GM23338 (cell line): ENCODE measurements around the gene NOP58. TPM values are rescaled to one million over a fixed set of nuclear protein-coding genes. Genes with fewer than 3 reads are reported as not detected.

Source experiments
- ATAC-seq: fragments of 200-7000 bp; cut with Tn5 transposase; 3 replicates; pipeline ENCODE4 v1.9.1; 2020
- DNase-seq: peaks from one replicate; pipeline ENCODE4 v3.0.0-alpha.2; 2015; ENCODE audit warnings: low spot score
- H2AFZ ChIP-seq: fragments of 200-600 bp; sonication (generic); 2 replicates; pipeline ENCODE4 v1.8.0; 2016; ENCODE audit warnings: antibody characterized with exemption, mild to moderate bottlenecking, moderate library complexity
- H3F3A ChIP-seq: fragments of 200-600 bp; sonication (generic); replicated peaks from 2 replicates; pipeline ENCODE4 v1.8.0; 2017; ENCODE audit warnings: antibody characterized with exemption, mixed run types, low read depth
- H3K27ac ChIP-seq: fragments of 200-600 bp; sonication (generic); 2 replicates; pipeline ENCODE4 v1.6.1; 2016; ENCODE audit warnings: low read depth
- H3K27me3 ChIP-seq: fragments of 200-600 bp; sonication (generic); 2 replicates; pipeline ENCODE4 v1.8.0; 2016; ENCODE audit warnings: mild to moderate bottlenecking, mixed run types, moderate library complexity; ENCODE audit not compliant: insufficient read depth
- H3K36me3 ChIP-seq: fragments of 200-600 bp; sonication (generic); 2 replicates; pipeline ENCODE4 v1.8.0; 2016; ENCODE audit warnings: mild to moderate bottlenecking; ENCODE audit not compliant: insufficient read depth
- H3K4me1 ChIP-seq: fragments of 200-600 bp; sonication (generic); 2 replicates; pipeline ENCODE4 v1.8.0; 2016; ENCODE audit warnings: mild to moderate bottlenecking, moderate library complexity; ENCODE audit not compliant: insufficient read depth
- H3K4me2 ChIP-seq: fragments of 200-600 bp; sonication (generic); 2 replicates; pipeline ENCODE4 v1.7.1; 2017; ENCODE audit warnings: mixed run types
- H3K4me3 ChIP-seq: fragments of 200-600 bp; sonication (generic); 2 replicates; pipeline ENCODE4 v1.6.1; 2016; ENCODE audit warnings: mixed run types
- H3K79me2 ChIP-seq: fragments of 200-600 bp; sonication (generic); replicated peaks from 2 replicates; pipeline ENCODE4 v1.8.0; 2017; ENCODE audit warnings: mild to moderate bottlenecking; ENCODE audit not compliant: insufficient read depth
- H3K9me2 ChIP-seq: fragments of 200-600 bp; sonication (generic); 2 replicates; pipeline ENCODE4 v1.8.0; 2017; ENCODE audit not compliant: insufficient read depth
- H4K20me1 ChIP-seq: fragments of 200-600 bp; sonication (generic); replicated peaks from 2 replicates; pipeline ENCODE4 v1.8.0; 2017; ENCODE audit warnings: mild to moderate bottlenecking; ENCODE audit not compliant: insufficient read depth
- H3K27ac Mint-ChIP-seq: 2 replicates; pipeline ENCODE4 v1.8.0; 2020; ENCODE audit warnings: inconsistent platforms, mild to moderate bottlenecking, moderate library complexity, mixed read lengths
- H3K27me3 Mint-ChIP-seq: 3 replicates; pipeline ENCODE4 v1.8.0; 2022; ENCODE audit warnings: low read depth, mild to moderate bottlenecking, moderate library complexity, mixed read lengths, inconsistent platforms; ENCODE audit not compliant: insufficient read depth, poor library complexity
- H3K36me3 Mint-ChIP-seq: 3 replicates; pipeline ENCODE4 v1.8.0; 2021; ENCODE audit warnings: low read depth, mild to moderate bottlenecking, inconsistent platforms, moderate library complexity, mixed read lengths
- H3K4me1 Mint-ChIP-seq: 3 replicates; pipeline ENCODE4 v1.8.0; 2020; ENCODE audit warnings: mild to moderate bottlenecking, inconsistent platforms, mixed read lengths
- H3K4me3 Mint-ChIP-seq: 3 replicates; pipeline ENCODE4 v1.8.0; 2021; ENCODE audit warnings: moderate library complexity, mild to moderate bottlenecking, inconsistent platforms, mixed read lengths
- H3K9me3 Mint-ChIP-seq: 3 replicates; pipeline ENCODE4 v1.8.0; 2020; ENCODE audit warnings: moderate library complexity, mild to moderate bottlenecking, inconsistent platforms, mixed read lengths
- CREB1 ChIP-seq: fragments of 250-450 bp; sonication (Bioruptor Pico); IDR thresholded peaks from 2 replicates; pipeline ENCODE4 v1.5.0; 2020; ENCODE audit warnings: low read depth, mild to moderate bottlenecking, moderate library complexity
- JUNB ChIP-seq: IDR thresholded peaks from one replicate; pipeline ENCODE4 v1.6.1; 2016; ENCODE audit warnings: antibody characterized with exemption; ENCODE audit not compliant: unreplicated experiment
- POLR2AphosphoS5 ChIP-seq: IDR thresholded peaks from 2 replicates; pipeline ENCODE4 v1.6.1; 2016; ENCODE audit warnings: antibody characterized with exemption, low read depth
- ZNF462 ChIP-seq: fragments of 250-450 bp; sonication (Bioruptor Pico); IDR thresholded peaks from 2 replicates; pipeline ENCODE4 v1.5.0; 2020; ENCODE audit warnings: mild to moderate bottlenecking, moderate library complexity
- polyA plus RNA-seq: library from polyadenylated mRNA; unstranded; fragments of >200 nt; fragmentation: Nextera tagmentation; extraction: Ambion mirVana; gene quantifications from 2 replicates; pipeline ENCODE4 v1.2.1, GENCODE V29; 2016
- total RNA-seq: library from RNA; depleted of rRNA; stranded (reverse); fragments of >200 nt; shearing (Covaris generic); gene quantifications from 2 replicates; pipeline ENCODE4 v1.2.3, GENCODE V29; 2014

Gene NOP58
- total and polyA plus RNA-seq, 2 experiments from 2014 or later = 174 to 236 TPM

DNA sequence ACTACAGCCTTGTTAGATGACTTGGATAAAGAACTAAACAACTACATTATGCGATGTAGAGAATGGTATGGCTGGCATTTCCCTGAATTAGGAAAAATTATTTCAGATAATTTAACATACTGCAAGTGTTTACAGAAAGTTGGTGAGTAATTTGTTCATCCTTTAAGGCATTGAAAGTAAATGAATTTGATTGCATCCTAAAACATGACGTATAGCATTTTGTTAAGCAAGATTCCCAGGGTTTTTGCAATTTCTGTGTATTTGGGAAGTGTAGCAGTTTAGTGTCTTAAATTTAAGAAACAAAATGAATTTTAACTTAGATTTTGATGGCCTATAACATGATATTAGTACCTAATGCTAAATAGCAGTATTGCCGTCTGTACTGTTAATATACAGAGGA, 24.8 kb downstream of the NOP58 start:
- Histone ChIP-seq H4K20me1 (peaks cover 13% of the 10 kb centered on the region; the same call in 1 of the 2 replicates), H3K4me1 (no peaks in the 10 kb centered on the region)
- peaks cover 95% of the 10 kb centered on the region for H3K36me3 Mint-ChIP-seq

More for the DNA sequence above, 24.8 kb downstream of the NOP58 start:
- H3K9me3 Mint-ChIP-seq = no peaks in the 10 kb centered on the region
- Histone ChIP-seq H3K9me2 (no peaks in the 10 kb centered on the region), H3F3A (peaks cover 24% of the 10 kb centered on the region; the same call in 1 of the 2 replicates), H3K27ac (no peak overlapping the region), H3K36me3 (peaks cover 92% of the 10 kb centered on the region), H3K79me2 (peaks cover 22% of the 10 kb centered on the region), H3K4me3 (no peak overlapping the region), H3K4me2 (no peak overlapping the region), H3K27me3 (no peaks in the 10 kb centered on the region), H2AFZ (no peak overlapping the region)
- no peak overlapping the region for H3K27ac Mint-ChIP-seq
- ATAC-seq (no peak), DNase-seq (no peak)
- TF ChIP-seq POLR2AphosphoS5 (no peak), JUNB (no peak), CREB1 (CRISPR knock-in tag) (no peak), ZNF462 (CRISPR knock-in tag) (no peak)
- no peak overlapping the region for H3K4me3 Mint-ChIP-seq
- no peaks in the 10 kb centered on the region for H3K4me1 Mint-ChIP-seq
- H3K27me3 Mint-ChIP-seq = peaks cover 3% of the 10 kb centered on the region
